ENCODE results near the gene BLTP3A.
"Not testable (repeated sequence)": the region's sequence is repeated elsewhere in the genome, so short reads cannot be mapped to it uniquely, and the experiment has no call there.

The BLTP3A gene

DNA sequence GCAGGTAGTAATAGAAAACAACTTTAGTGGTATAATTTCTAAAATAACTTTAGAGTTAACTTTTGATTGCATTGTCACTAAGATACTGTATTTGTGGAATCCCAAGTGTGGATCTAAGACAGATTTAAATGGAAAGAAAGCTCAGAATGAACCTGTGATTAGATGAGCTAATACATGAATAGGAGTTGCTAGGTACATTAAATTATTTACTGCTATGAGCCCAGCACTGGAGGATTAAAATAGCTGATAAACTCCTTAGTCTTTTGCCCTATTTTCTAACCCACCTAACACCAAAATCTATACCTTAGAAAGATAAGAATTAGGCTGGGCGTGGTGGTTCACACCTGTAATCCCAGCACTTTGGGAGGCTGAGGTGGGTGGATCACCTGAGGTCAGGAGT is 23.7 kb upstream of the BLTP3A start:
- TF ChIP-seq, protein P1, sequence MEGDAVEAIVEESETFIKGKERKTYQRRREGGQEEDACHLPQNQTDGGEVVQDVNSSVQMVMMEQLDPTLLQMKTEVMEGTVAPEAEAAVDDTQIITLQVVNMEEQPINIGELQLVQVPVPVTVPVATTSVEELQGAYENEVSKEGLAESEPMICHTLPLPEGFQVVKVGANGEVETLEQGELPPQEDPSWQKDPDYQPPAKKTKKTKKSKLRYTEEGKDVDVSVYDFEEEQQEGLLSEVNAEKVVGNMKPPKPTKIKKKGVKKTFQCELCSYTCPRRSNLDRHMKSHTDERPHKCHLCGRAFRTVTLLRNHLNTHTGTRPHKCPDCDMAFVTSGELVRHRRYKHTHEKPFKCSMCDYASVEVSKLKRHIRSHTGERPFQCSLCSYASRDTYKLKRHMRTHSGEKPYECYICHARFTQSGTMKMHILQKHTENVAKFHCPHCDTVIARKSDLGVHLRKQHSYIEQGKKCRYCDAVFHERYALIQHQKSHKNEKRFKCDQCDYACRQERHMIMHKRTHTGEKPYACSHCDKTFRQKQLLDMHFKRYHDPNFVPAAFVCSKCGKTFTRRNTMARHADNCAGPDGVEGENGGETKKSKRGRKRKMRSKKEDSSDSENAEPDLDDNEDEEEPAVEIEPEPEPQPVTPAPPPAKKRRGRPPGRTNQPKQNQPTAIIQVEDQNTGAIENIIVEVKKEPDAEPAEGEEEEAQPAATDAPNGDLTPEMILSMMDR (IDR thresholded peaks at IDR 0.05; ENCODE audit: insufficient read depth, low read length, poor library complexity, severe bottlenecking) = no peak
- H3K36me3 ChIP-seq (ENCODE audit: control insufficient read depth, insufficient read depth, low read length) = peaks cover 13% of the 10 kb centered on the region
- no peak overlapping the region for H3K4me3 ChIP-seq (replicated peaks; ENCODE audit: low read depth, low read length)
- DNase-seq (ENCODE audit: extremely low read depth, insufficient read length) = no peak
- H3K27me3 ChIP-seq (replicated peaks; ENCODE audit: control insufficient read depth, insufficient read depth, low read length) = no peaks in the 10 kb centered on the region

- Histone ChIP-seq H3K4me3 (replicated peaks; ENCODE audit: low read depth, low read length) (no peak overlapping the region), H3K36me3 (ENCODE audit: control insufficient read depth, insufficient read depth, low read length) (peaks cover 11% of the 10 kb centered on the region), H3K27me3 (replicated peaks; ENCODE audit: control insufficient read depth, insufficient read depth, low read length) (no peaks in the 10 kb centered on the region)
- TF ChIP-seq, protein P1 (IDR thresholded peaks at IDR 0.05; ENCODE audit: insufficient read depth, low read length, poor library complexity, severe bottlenecking) = no peak
- DNase-seq (ENCODE audit: extremely low read depth, insufficient read length) = no peak
Observed at GRCh38 chr6:34771727-34772126, 20.2 kb upstream of the BLTP3A start.

DNA sequence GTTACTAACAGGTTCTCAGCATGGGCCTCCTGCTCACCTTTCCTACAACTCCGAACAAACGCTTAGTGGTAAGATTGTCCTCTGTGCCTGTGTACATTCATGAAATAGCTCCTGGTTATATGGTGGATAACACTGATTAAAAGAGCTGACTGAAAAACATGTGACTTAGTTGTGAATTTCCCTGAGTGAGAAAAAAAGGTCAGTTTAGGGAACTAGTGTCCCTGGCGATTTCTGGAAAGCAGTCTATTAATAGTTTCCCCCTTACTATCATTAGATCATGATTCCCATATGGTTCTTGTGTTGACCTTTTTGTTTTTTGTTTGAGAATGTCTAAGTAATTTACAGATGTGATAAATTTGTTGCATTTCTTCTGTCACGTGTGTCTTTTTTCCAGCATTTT is 18.9 kb upstream of the BLTP3A start:
- Histone ChIP-seq H3K4me3 (replicated peaks; ENCODE audit: low read depth, low read length) (no peak overlapping the region), H3K36me3 (ENCODE audit: control insufficient read depth, insufficient read depth, low read length) (peaks cover 11% of the 10 kb centered on the region), H3K27me3 (replicated peaks; ENCODE audit: control insufficient read depth, insufficient read depth, low read length) (no peaks in the 10 kb centered on the region)
- TF ChIP-seq, protein P1 (IDR thresholded peaks at IDR 0.05; ENCODE audit: insufficient read depth, low read length, poor library complexity, severe bottlenecking) = no peak
- no peak for DNase-seq (ENCODE audit: extremely low read depth, insufficient read length)

DNA sequence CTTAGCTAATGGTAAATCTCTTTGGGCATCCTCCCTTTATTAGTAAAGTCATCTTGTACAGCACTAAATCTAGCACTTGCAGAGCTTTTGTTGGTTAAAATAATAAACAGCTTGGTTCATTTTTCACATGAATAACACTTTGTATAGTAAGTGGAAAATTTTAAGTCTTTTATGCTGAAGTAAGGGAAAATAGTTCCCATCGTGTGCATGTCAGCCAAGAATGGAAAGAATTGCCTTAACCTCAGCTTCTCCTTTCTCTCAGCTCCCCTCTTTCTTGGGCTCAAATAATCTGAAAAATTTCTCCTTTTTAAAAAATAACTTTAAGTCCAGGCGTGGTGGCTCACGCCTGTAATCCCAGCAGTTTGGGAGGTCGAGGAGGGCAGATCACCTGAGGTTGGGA is 18.0 kb upstream of the BLTP3A start:
- TF ChIP-seq, protein P1 (IDR thresholded peaks at IDR 0.05; ENCODE audit: insufficient read depth, low read length, poor library complexity, severe bottlenecking) = no peak
- DNase-seq (ENCODE audit: extremely low read depth, insufficient read length) = no peak

DNA sequence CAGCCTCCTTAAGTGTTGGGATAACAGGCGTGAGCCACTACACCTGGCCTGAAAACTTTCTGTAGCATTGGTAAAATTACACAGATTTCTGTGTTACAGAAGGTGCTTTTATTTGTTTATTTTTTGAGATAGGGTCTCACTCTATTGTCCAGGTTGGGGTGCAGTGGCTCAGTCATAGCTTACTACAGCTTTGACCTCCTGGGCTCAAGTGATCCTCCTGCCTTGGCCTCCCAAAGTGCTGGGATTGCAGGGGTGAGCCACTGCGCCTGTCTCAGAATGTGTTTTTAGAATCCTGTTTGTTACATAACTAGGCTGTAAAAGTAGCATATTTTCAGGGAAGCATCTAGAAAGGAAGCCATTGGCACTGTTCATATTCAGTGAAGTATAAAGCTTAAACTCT is 16.9 kb upstream of the BLTP3A start:
- Histone ChIP-seq H3K4me3 (replicated peaks; ENCODE audit: low read depth, low read length) (no peak overlapping the region), H3K27me3 (replicated peaks; ENCODE audit: control insufficient read depth, insufficient read depth, low read length) (no peaks in the 10 kb centered on the region), H3K36me3 (ENCODE audit: control insufficient read depth, insufficient read depth, low read length) (peaks cover 8% of the 10 kb centered on the region)
- no peak for DNase-seq (ENCODE audit: extremely low read depth, insufficient read length)
- TF ChIP-seq, protein P1 (IDR thresholded peaks at IDR 0.05; ENCODE audit: insufficient read depth, low read length, poor library complexity, severe bottlenecking) = no peak

More for the DNA sequence above, 18.0 kb upstream of the BLTP3A start:
- Histone ChIP-seq H3K4me3 (replicated peaks; ENCODE audit: low read depth, low read length) (no peak overlapping the region), H3K27me3 (replicated peaks; ENCODE audit: control insufficient read depth, insufficient read depth, low read length) (no peaks in the 10 kb centered on the region), H3K36me3 (ENCODE audit: control insufficient read depth, insufficient read depth, low read length) (peaks cover 8% of the 10 kb centered on the region)

- not testable (repeated sequence) for DNase-seq (ENCODE audit: extremely low read depth, insufficient read length); H3K27me3 ChIP-seq (replicated peaks; ENCODE audit: control insufficient read depth, insufficient read depth, low read length)
Observed at GRCh38 chr6:34785375-34785774, 6.5 kb upstream of the BLTP3A start.

DNA sequence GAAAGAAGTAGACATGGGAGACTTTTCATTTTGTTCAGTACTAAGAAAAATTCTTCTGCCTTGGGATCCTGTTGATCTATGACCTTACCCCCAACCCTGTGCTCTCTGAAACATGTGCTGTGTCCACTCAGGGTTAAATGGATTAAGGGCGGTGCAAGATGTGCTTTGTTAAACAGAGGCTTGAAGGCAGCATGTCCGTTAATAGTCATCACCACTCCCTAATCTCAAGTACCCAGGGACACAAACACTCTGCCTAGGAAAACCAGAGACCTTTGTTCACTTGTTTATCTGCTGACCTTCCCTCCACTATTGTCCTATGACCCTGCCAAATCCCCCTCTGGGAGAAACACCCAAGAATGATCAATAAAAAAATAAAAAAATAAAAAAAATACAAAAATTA is 4.7 kb upstream of the BLTP3A start:
- not testable (repeated sequence) for H3K27me3 ChIP-seq (replicated peaks; ENCODE audit: control insufficient read depth, insufficient read depth, low read length); DNase-seq (ENCODE audit: extremely low read depth, insufficient read length); H3K4me3 ChIP-seq (replicated peaks; ENCODE audit: low read depth, low read length); H3K36me3 ChIP-seq (ENCODE audit: control insufficient read depth, insufficient read depth, low read length)

More at GRCh38 chr6:34785375-34785774, 6.5 kb upstream of the BLTP3A start:
- not testable (repeated sequence) for H3K4me3 ChIP-seq (replicated peaks; ENCODE audit: low read depth, low read length); H3K36me3 ChIP-seq (ENCODE audit: control insufficient read depth, insufficient read depth, low read length)

Measured in GM06990 (cell line).